NCI-H146 (cell line): ENCODE data around the gene PCDHB8.
"Not testable (repeated sequence)": the region's sequence is repeated elsewhere in the genome, so short reads cannot be mapped to it uniquely, and the experiment has no call there.

Experiments used
- DNase-seq: peaks from one replicate; lab custom pipeline; 2025; lab: John Stamatoyannopoulos, UW

Gene PCDHB8

GRCh38 chr5:141177577-141178191 lies at the start of gene PCDHB8:
TSS of gene PCDHB8 (plus strand) at chr5:141177790. CDS start at chr5:141178035, 245 bp downstream.
- peak; percentile 58 for DNase-seq

GRCh38 chr5:141135030-141135717 lies 42.4 kb upstream of the PCDHB8 start, which contains the start of gene PCDHB5:
TSS of gene PCDHB5 (plus strand) at chr5:141135206. CDS start at chr5:141135435, 229 bp downstream.
- peak; percentile 53 for DNase-seq

GRCh38 chr5:141135718-141136266 lies 41.8 kb upstream of the PCDHB8 start:
- DNase-seq, result no peak

- DNase-seq, result not testable (repeated sequence)
Observed at GRCh38 chr5:141137346-141137745, 40.2 kb upstream of the PCDHB8 start.

- no peak for DNase-seq
Observed at GRCh38 chr5:141149812-141150211, 27.8 kb upstream of the PCDHB8 start, which contains the start of gene PCDHB6. TSS of gene PCDHB6 (plus strand) at chr5:141150057. CDS start at chr5:141150258, 201 bp downstream.

GRCh38 chr5:141150224-141150992 lies 27.2 kb upstream of the PCDHB8 start:
- DNase-seq, result no peak

- no peak for DNase-seq
Observed at GRCh38 chr5:141150993-141151325, 26.6 kb upstream of the PCDHB8 start.

GRCh38 chr5:141151632-141152031 lies 26.0 kb upstream of the PCDHB8 start:
- DNase-seq, result not testable (repeated sequence)

- DNase-seq, result not testable (repeated sequence)
Observed at GRCh38 chr5:141152096-141152495, 25.5 kb upstream of the PCDHB8 start.

- peak; percentile 17 for DNase-seq
Observed at GRCh38 chr5:141155540-141156374, 21.8 kb upstream of the PCDHB8 start.

GRCh38 chr5:141157356-141157755 lies 20.2 kb upstream of the PCDHB8 start:
- not testable (repeated sequence) for DNase-seq

GRCh38 chr5:141157901-141158300 lies 19.7 kb upstream of the PCDHB8 start:
- DNase-seq, result not testable (repeated sequence)

GRCh38 chr5:141172381-141173204 lies 5.0 kb upstream of the PCDHB8 start, which contains the start of gene PCDHB7:
TSS of gene PCDHB7 (plus strand) at chr5:141172644. CDS start at chr5:141172836, 192 bp downstream.
- peak; percentile 31 for DNase-seq

- not testable (repeated sequence) for DNase-seq
Observed at GRCh38 chr5:141174291-141175104, 3.1 kb upstream of the PCDHB8 start.

- DNase-seq, result no peak
Observed at GRCh38 chr5:141175933-141176332, 1.7 kb upstream of the PCDHB8 start.

GRCh38 chr5:141179371-141179770 lies 1.8 kb downstream of the PCDHB8 start:
- DNase-seq, result not testable (repeated sequence)

GRCh38 chr5:141179876-141180275 lies 2.3 kb downstream of the PCDHB8 start:
- DNase-seq, result not testable (repeated sequence)

GRCh38 chr5:141180313-141180712 lies 2.7 kb downstream of the PCDHB8 start:
- no peak for DNase-seq

- no peak for DNase-seq
Observed at GRCh38 chr5:141182248-141182647, 4.7 kb downstream of the PCDHB8 start, which contains the start of gene PCDHB16. TSS of gene PCDHB16 (plus strand) at chr5:141182387. CDS start at chr5:141182560, 173 bp downstream.
